GM23338 (cell line): ENCODE results near the gene PRPF18. TPM values are rescaled to one million over a fixed set of nuclear protein-coding genes. Genes with fewer than 3 reads are reported as not detected.

Experiments
- ATAC-seq: fragments of 200-7000 bp; cut with Tn5 transposase; 3 replicates; pipeline ENCODE4 v1.9.1; 2020
- DNase-seq: peaks from one replicate; pipeline ENCODE4 v3.0.0-alpha.2; 2015; ENCODE audit warnings: low spot score
- H2AFZ ChIP-seq: fragments of 200-600 bp; sonication (generic); 2 replicates; pipeline ENCODE4 v1.8.0; 2016; ENCODE audit warnings: antibody characterized with exemption, mild to moderate bottlenecking, moderate library complexity
- H3F3A ChIP-seq: fragments of 200-600 bp; sonication (generic); replicated peaks from 2 replicates; pipeline ENCODE4 v1.8.0; 2017; ENCODE audit warnings: antibody characterized with exemption, mixed run types, low read depth
- H3K27ac ChIP-seq: fragments of 200-600 bp; sonication (generic); 2 replicates; pipeline ENCODE4 v1.6.1; 2016; ENCODE audit warnings: low read depth
- H3K27me3 ChIP-seq: fragments of 200-600 bp; sonication (generic); 2 replicates; pipeline ENCODE4 v1.8.0; 2016; ENCODE audit warnings: mild to moderate bottlenecking, mixed run types, moderate library complexity; ENCODE audit not compliant: insufficient read depth
- H3K36me3 ChIP-seq: fragments of 200-600 bp; sonication (generic); 2 replicates; pipeline ENCODE4 v1.8.0; 2016; ENCODE audit warnings: mild to moderate bottlenecking; ENCODE audit not compliant: insufficient read depth
- H3K4me1 ChIP-seq: fragments of 200-600 bp; sonication (generic); 2 replicates; pipeline ENCODE4 v1.8.0; 2016; ENCODE audit warnings: mild to moderate bottlenecking, moderate library complexity; ENCODE audit not compliant: insufficient read depth
- H3K4me2 ChIP-seq: fragments of 200-600 bp; sonication (generic); 2 replicates; pipeline ENCODE4 v1.7.1; 2017; ENCODE audit warnings: mixed run types
- H3K4me3 ChIP-seq: fragments of 200-600 bp; sonication (generic); 2 replicates; pipeline ENCODE4 v1.6.1; 2016; ENCODE audit warnings: mixed run types
- H3K79me2 ChIP-seq: fragments of 200-600 bp; sonication (generic); replicated peaks from 2 replicates; pipeline ENCODE4 v1.8.0; 2017; ENCODE audit warnings: mild to moderate bottlenecking; ENCODE audit not compliant: insufficient read depth
- H3K9me2 ChIP-seq: fragments of 200-600 bp; sonication (generic); 2 replicates; pipeline ENCODE4 v1.8.0; 2017; ENCODE audit not compliant: insufficient read depth
- H4K20me1 ChIP-seq: fragments of 200-600 bp; sonication (generic); replicated peaks from 2 replicates; pipeline ENCODE4 v1.8.0; 2017; ENCODE audit warnings: mild to moderate bottlenecking; ENCODE audit not compliant: insufficient read depth
- H3K27ac Mint-ChIP-seq: 2 replicates; pipeline ENCODE4 v1.8.0; 2020; ENCODE audit warnings: inconsistent platforms, mild to moderate bottlenecking, moderate library complexity, mixed read lengths
- H3K27me3 Mint-ChIP-seq: 3 replicates; pipeline ENCODE4 v1.8.0; 2022; ENCODE audit warnings: low read depth, mild to moderate bottlenecking, moderate library complexity, mixed read lengths, inconsistent platforms; ENCODE audit not compliant: insufficient read depth, poor library complexity
- H3K36me3 Mint-ChIP-seq: 3 replicates; pipeline ENCODE4 v1.8.0; 2021; ENCODE audit warnings: low read depth, mild to moderate bottlenecking, inconsistent platforms, moderate library complexity, mixed read lengths
- H3K4me1 Mint-ChIP-seq: 3 replicates; pipeline ENCODE4 v1.8.0; 2020; ENCODE audit warnings: mild to moderate bottlenecking, inconsistent platforms, mixed read lengths
- H3K4me3 Mint-ChIP-seq: 3 replicates; pipeline ENCODE4 v1.8.0; 2021; ENCODE audit warnings: moderate library complexity, mild to moderate bottlenecking, inconsistent platforms, mixed read lengths
- H3K9me3 Mint-ChIP-seq: 3 replicates; pipeline ENCODE4 v1.8.0; 2020; ENCODE audit warnings: moderate library complexity, mild to moderate bottlenecking, inconsistent platforms, mixed read lengths
- CREB1 ChIP-seq: fragments of 250-450 bp; sonication (Bioruptor Pico); IDR thresholded peaks from 2 replicates; pipeline ENCODE4 v1.5.0; 2020; ENCODE audit warnings: low read depth, mild to moderate bottlenecking, moderate library complexity
- CTCF ChIP-seq, 2 experiments: fragments of 200-600 bp in 1 of 2; sonication (generic) in 1 of 2; conservative IDR thresholded peaks; 2 replicates each; pipeline versions ENCODE4 v1.5.1 to v1.6.1; 2016 to 2017; ENCODE audit warnings: antibody characterized with exemption in 2 of 2, low read depth in 2 of 2, mild to moderate bottlenecking in 2 of 2, moderate library complexity in 1 of 2
- EZH2phosphoT487 ChIP-seq: fragments of 200-600 bp; sonication (generic); IDR thresholded peaks from one replicate; pipeline ENCODE4 v1.8.1; 2018; ENCODE audit warnings: antibody characterized with exemption; ENCODE audit not compliant: unreplicated experiment
- JUNB ChIP-seq: IDR thresholded peaks from one replicate; pipeline ENCODE4 v1.6.1; 2016; ENCODE audit warnings: antibody characterized with exemption; ENCODE audit not compliant: unreplicated experiment
- ZNF462 ChIP-seq: fragments of 250-450 bp; sonication (Bioruptor Pico); IDR thresholded peaks from 2 replicates; pipeline ENCODE4 v1.5.0; 2020; ENCODE audit warnings: mild to moderate bottlenecking, moderate library complexity
- polyA plus RNA-seq: library from polyadenylated mRNA; unstranded; fragments of >200 nt; fragmentation: Nextera tagmentation; extraction: Ambion mirVana; gene quantifications from 2 replicates; pipeline ENCODE4 v1.2.1, GENCODE V29; 2016
- total RNA-seq: library from RNA; depleted of rRNA; stranded (reverse); fragments of >200 nt; shearing (Covaris generic); gene quantifications from 2 replicates; pipeline ENCODE4 v1.2.3, GENCODE V29; 2014
- TF ChIP-seq, protein P1 (sequence below): IDR thresholded peaks from 2 replicates; pipeline ENCODE4 v1.6.1; 2016; ENCODE audit warnings: antibody characterized with exemption

PRPF18 gene
- total and polyA plus RNA-seq, 2 experiments from 2014 or later, result 15.1 to 17.2 TPM

GRCh38 chr10:13571541-13571940 lies 15.2 kb upstream of the PRPF18 start (continued):
- TF ChIP-seq ZNF462 (CRISPR knock-in tag), result no peak

GRCh38 chr10:13573960-13574359 lies 12.8 kb upstream of the PRPF18 start:
- no peaks in the 10 kb centered on the region; the same call in 1 of the 3 replicates for H3K9me3 Mint-ChIP-seq
- TF ChIP-seq ZNF462 (CRISPR knock-in tag), result no peak
- TF ChIP-seq CTCF (conservative IDR thresholded peaks at IDR 0.05; ENCODE audit: low read depth in 2 of 2), result no peak
- TF ChIP-seq, protein P1, sequence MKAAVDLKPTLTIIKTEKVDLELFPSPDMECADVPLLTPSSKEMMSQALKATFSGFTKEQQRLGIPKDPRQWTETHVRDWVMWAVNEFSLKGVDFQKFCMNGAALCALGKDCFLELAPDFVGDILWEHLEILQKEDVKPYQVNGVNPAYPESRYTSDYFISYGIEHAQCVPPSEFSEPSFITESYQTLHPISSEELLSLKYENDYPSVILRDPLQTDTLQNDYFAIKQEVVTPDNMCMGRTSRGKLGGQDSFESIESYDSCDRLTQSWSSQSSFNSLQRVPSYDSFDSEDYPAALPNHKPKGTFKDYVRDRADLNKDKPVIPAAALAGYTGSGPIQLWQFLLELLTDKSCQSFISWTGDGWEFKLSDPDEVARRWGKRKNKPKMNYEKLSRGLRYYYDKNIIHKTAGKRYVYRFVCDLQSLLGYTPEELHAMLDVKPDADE, result no peak
- no peak for TF ChIP-seq JUNB
- no peak for TF ChIP-seq EZH2phosphoT487
- no peak for TF ChIP-seq CREB1 (CRISPR knock-in tag)

More at GRCh38 chr10:13573960-13574359, 12.8 kb upstream of the PRPF18 start:
- H3K4me1 Mint-ChIP-seq, result no peaks in the 10 kb centered on the region
- H3K4me2 ChIP-seq, result no peak overlapping the region
- H3K79me2 ChIP-seq, result no peaks in the 10 kb centered on the region
- no peaks in the 10 kb centered on the region for H3K9me2 ChIP-seq
- ATAC-seq, result no peak
- H3F3A ChIP-seq, result no peaks in the 10 kb centered on the region
- H3K27ac ChIP-seq, result no peak overlapping the region
- DNase-seq, result no peak
- 0 out of 2 replicates have a peak, but pooled peaks cover 4% of the 10 kb centered on the region for H3K27me3 ChIP-seq
- peak overlapping the region; percentile 23; the same call in 1 of the 2 replicates for H2AFZ ChIP-seq
- no peak overlapping the region for H3K4me3 Mint-ChIP-seq
- H3K27ac Mint-ChIP-seq, result no peak overlapping the region
- H3K36me3 ChIP-seq, result no peaks in the 10 kb centered on the region
- no peaks in the 10 kb centered on the region for H4K20me1 ChIP-seq
- peaks cover 3% of the 10 kb centered on the region for H3K27me3 Mint-ChIP-seq
- H3K4me3 ChIP-seq, result no peak overlapping the region
- H3K36me3 Mint-ChIP-seq, result no peaks in the 10 kb centered on the region
- no peaks in the 10 kb centered on the region for H3K4me1 ChIP-seq
